GM19328 (cell line): ENCODE measurements around the gene PIP5K1B.

ENCODE experiments used
- ATAC-seq: cut with Tn5 transposase; IDR thresholded peaks from one replicate; pipeline ENCODE4 v1.9.1; 2021; ENCODE audit warnings: mild to moderate bottlenecking, moderate library complexity; ENCODE audit not compliant: unreplicated experiment

Gene PIP5K1B

DNA sequence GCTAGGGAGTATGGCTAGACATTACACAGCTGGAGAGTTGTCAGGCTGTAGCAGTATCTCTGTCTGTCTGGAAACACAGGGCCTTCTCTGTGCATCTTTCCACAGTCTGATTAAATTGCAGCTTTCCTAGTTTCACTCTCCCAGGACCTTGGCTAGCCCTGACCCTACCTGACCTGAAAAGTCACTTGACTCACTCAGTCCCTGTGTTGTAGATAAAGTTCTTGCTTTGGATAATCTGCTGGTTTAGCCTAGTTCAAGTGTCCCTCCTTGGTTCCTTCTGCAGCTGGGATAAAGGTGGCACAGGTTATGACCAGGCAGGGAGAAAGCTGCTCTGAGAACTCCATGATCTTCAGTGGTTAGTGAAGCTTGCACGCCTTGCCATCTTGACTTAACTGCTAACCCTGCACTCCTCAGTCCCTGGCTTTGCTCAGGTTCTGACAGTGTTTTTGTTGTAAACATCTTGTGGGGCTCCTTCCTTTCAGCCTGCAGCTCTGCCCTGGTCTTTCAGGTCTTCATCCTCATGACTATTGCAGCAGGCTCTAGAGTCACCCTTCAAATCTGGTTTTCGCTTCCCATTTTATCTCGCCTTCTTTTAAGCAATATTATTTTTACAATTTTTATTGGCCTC is 101.0 kb downstream of the PIP5K1B start:
- no peak for ATAC-seq

DNA sequence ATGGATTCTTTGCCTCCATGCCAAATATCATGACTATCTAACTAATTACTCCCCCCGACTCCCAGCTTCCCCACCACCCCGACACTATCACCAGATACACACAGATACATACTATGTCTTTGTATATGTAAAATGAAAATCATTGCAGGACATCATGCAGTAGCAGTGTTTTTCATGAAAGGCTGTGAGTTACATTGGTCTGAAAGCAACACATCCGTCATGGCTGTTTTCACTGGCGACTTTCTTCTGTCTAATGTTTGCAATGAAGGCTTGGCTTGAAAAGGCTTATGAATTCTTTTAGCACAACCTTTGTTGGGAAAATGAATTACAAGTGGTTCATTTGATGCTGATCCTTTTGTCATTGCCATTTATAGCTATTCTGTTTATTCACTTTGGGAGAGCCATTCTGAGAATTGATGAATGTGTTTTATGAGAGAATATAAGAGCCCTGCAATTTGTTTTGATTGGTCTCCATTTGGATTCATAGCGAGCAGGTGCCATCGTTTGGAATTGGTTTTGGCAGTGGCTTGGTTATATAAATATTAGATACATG is 103.4 kb downstream of the PIP5K1B start:
- ATAC-seq, result no peak

DNA sequence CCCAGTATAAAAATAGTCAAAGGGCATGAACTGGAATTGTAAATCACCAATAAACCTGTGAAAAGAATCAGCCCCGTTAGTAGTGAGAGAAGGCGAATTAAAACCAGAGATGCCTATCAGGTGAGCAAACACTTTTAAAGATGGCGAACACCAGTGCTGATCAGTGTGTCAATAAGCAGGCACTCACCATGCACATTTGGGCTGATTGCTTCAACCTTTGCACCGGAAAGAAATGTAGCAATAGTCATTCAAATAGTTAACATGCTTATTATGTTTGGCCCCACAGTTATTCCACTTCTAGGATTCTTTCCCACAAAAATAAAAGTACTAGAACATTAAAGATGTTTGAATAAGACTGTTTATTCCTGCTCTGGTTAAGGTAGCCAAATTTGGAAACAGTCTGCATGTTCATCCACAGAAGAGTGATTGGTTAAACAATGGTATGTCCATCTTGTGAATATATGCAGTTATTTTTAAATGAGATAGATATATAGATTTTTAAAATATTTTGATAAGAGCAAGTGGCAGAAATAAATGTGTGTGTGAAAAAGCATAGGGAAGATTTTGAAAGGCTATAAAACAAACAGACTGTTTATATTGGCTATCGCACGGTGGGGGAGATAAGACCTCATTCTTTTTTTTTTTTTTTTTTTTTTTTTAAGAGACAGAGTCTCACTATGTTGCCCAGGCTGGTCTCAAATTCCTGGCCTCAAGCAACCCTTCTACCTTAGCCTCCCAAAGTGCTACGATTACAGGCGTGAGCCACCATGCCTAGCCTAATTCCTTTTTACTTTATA is 112.2 kb downstream of the PIP5K1B start:
- ATAC-seq, result no peak

DNA sequence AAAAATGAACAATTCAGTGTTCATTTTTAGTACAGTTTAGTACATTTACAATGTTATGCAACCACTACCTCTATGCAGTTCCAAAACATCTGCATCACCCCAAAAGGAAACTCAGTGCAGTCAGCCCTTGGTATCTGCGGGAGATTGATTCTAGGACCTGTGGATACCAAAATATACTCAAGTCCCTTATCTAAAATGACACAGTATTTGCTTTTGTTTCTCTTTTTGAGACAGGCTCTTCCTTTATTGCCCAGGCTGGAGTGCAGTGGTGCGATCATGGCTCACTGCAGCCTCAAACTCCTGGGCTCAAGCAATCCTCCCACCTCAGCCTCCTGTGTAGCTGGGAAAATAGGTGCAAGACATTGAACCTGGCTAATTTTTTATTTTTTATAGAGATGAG is 114.0 kb downstream of the PIP5K1B start:
- ATAC-seq, result no peak

DNA sequence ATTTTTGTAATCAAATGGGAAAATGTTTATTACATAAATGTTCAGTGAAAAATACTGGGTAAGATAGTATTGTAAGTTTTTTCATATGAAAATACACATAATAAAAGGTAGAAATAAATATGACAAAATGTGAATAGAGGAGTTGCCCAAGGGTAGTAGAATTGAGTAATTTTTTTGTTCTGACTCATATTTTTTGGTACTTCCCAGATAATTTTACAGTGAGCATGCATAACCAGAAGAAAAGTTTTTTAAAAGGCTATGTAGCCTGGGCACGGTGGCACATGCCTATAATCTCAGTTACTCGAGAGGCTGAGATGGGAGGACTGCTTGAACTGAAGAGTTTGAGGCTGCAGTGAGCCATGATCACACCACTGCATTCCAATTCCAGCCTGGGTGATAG is 116.9 kb downstream of the PIP5K1B start:
- ATAC-seq, result no peak

DNA sequence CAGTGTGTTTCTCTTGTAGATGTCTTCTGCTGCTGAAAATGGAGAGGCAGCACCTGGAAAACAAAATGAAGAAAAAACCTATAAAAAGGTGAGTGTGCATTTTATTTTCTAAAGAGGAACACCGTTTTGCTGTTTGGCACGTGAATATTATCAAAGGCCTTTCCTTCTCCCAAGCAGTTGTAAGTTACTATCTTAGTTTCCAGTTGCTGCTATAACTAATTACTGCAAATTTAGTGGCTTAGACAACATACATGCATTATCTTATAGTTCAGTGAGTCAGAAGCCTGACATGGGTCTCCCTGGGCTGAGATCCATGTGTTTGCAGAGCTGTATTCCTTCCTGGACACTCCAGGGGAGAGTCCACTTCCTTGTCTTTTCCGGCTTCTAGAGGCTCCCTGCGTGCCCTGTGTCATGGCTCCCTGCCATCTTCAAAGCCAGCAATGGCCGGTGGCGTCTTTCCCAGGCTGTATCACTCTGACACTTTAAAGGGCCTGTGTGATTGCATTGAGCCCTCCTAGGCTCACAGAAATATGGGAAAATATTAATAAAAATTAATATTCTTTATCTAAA is 117.6 kb downstream of the PIP5K1B start:
- ATAC-seq, result no peak

DNA sequence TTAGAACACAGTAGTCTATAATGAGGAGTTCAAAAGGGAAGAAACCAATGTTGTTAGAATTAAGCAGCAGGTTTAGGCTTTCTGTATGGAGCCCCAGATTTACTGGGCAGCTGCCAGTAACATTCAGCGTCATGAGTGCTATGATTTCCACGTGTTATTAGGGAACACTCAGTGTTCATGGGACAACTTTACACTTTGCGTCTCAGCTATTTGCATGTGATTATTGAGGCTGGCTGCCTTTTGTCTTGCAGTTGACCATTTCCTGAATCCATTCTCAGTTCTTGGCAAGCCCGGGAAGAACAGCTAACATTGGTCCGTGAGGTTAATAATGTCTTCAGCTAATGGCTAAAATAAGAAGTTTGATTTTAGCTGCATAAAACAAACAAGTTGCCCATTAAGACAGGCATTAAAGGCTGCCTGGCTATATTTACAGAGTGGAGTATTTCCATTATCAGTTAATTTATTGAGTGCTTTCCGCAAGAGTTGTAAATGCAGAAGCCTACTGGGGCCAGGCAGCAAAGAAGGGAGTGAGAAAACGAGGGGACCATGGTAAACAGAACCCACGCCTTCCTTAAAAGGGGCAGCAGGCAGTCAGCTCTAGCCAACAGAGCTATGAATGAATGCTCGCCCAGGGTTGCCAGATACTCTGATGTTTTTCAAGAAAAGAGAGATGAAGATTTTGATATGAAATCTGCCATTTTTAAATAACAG is 120.9 kb downstream of the PIP5K1B start:
- no peak for ATAC-seq

DNA sequence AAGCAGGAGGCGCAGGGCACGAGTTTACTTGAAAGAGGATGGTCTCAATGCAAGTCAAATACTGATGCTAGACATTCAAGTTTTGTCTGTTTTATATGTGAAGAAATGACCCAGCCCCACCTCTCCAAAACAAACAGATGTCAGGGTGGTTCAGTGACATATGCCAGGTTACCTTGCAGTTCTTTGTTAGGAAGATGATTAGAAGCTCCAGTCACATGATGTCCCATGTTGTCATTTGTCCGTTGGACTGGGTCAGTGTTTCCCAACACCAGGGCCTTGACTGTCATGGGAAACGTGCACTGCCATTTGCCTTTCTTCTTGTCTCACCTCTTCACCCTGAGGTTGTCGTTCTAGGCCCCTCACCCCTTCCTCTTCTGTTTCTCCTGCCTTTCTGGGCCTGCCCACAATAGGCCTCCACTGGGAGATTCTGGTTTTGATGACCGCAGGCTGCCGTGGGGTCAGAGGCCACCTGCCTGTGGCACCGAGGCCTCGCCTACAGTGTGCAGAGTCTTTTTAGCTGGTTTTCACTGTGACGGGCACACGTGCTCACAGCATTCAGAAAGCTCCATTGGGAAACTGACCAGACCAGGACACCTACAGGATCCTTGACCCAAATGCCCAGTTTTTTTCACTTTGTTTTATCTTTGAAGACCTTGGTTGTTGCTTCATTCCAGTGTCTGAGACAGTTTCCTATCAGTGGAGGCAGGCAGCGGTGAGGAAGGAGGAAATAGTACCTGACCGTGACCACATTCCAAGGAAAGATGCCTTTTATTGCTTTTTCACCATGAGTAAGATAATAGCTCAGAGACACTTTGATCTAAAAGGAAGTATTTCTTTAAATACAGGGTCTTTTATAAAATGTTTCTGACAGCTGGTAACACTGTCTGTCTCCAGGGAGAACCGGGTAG is 123.1 kb downstream of the PIP5K1B start:
- no peak for ATAC-seq

DNA sequence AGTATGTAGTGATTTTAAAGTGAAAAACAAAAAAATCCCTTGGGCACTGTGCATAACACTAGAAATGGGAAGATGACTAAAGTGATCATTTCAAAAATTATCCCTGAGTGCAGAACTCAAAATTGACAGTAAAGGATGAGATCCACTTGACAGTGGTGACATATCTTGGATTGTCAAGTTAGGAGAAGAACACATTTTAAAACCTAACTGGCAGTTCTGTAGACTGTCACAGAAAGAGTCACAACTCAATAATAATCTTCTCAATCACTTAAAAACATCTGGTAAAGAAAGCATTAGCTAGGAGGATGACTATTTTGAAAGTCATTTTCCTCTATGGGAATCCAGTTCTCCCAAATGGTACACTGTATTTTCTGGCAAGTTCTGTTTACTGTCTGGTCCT is 127.1 kb downstream of the PIP5K1B start:
- ATAC-seq, result no peak

DNA sequence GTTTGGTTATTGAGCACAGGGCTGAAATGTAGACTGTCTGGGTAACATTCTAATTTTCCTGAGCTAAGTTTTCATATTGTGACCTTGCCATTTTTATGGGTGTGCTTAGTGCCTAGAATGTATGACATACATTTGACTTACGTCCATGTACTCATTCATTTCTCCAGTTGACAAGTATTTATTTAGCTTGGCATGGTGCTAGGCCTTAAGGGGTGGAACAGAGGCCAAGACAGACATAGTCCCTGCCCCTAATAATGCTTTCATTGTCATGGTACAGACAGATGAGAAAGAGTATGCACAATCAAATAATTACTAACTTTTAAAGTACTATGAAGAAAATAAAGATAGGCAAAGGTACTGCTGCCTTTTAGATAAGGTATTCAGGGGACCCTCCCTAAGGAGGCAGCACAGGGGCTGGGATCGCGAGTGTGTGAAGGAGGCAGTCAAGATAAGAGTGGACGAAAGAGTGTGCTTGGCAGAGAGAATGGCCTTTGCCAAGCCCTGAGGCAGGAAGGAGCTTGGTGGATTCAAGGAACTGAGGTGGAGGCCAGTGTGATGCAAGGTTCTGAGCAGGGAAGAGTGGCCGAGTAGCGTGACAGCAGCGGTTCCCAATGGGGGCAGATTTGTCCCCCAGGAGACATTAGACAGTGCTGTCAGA is 128.0 kb downstream of the PIP5K1B start:
- ATAC-seq, result no peak

DNA sequence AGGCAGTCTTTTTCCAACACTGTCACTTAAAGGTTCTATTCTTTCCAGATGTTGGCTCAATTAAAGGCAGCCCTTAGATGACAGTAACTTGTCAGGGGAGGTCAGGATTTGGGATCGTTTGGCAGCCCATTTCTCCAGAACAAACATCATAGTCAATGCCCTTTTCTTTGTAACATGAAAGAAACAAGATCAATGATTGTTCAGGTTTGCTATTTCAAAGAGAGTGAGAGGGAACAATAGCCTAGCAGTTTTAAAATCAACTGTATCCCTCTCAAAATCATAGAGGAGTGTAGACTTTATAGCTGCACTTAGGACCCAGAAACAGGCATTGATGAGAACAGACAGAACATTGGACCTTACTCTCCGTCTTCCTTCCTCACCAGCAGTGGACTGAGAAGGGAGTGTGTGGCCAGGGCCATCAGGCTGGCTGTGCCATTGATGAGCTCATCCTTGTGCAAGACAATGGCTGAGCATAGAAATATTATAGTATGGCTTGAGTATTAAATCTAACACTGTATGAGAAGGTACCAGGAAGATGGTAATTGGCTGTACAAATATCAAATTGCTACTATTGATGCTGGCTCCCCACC is 130.0 kb downstream of the PIP5K1B start:
- ATAC-seq, result no peak

DNA sequence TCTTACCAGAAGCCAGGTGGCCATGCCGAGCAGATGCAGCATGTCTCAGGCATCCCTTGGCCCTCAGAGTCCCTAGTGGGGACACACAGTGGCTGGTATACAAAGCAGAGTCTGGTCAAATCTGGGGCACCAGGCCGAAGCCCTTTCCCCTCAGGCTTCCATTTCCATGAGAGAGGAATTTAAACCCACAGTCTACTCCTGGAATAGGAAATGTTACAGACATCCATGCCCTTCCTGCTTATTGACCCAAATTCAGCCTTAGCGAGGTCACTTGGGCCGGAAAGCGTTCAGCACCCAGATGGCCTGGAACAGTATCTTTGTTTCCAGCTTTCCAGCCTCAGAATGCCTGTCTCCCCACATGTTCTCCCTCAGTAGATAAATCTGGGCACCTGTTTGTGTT is 131.7 kb downstream of the PIP5K1B start:
- no peak for ATAC-seq

DNA sequence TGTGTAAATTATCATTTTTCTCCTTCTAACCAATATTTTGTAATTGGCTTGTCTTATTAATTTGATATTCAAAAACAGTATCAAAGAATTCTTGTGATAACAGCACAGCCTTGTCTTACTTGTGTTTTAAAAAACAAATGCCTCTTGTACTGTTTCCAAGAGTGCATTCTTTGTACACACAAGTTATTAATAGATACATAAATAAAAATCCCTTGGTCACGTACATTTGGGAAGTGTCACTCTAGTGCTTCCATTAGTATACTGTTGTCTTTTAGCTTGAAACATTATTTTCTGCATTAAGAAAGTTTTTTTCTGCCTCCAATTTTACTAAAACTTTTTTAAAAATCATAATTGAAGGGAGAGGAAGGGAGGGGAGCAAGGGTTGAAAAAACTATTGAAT is 133.2 kb downstream of the PIP5K1B start:
- ATAC-seq, result no peak

DNA sequence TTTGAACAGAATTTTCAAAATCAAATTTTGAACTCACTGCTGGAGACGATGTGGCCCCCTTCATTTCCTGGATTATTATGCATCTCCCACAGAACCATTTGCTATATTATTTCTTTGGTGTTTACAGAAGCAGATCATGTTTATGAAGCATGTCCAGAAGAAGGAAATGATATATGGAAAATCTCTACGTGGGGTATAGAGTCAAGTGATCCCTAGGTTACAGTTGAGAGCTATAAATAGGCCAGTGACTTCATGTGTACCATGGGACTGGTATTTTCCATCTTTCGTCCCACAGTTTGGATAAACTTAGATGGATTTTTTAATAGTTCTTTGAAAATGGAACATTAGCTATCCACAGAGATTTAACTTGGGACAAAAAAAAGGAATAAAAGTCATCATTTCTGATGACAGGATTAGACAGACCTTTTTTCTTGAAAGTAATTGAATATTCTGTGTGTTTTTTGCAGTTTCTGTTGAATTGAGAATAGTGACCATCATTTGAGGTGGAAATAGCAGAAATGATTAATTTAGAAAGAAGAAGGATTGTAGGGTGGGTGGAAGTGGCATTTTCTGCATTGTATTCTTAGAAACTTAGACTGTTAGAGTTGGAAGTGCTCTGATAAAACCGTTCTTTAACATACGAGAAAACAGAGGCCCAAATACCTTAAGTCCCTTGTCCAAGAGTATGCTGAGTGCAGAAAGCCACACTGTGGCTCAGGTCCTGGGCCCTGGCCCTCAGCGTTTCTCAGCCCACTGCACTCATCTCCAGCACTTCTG is 136.4 kb downstream of the PIP5K1B start:
- no peak for ATAC-seq

DNA sequence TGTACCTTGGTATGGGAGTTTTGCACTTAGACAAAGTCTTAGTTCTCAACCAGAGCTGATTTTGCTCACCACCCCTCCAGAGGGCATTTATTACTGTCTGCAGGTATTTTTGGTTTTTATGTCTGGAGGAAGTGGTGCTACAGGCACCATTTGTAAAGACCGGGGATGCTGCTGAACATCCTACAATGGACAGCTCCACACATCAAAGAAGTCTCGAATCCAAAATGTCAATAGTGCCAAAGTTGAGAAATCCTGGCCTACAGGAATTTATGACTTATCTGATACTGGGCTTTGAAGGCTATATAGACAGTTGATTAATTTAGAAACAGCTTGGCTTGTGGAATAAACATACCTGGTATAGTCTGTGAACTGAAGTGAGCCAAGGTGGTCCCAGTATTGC is 137.5 kb downstream of the PIP5K1B start:
- ATAC-seq, result no peak

DNA sequence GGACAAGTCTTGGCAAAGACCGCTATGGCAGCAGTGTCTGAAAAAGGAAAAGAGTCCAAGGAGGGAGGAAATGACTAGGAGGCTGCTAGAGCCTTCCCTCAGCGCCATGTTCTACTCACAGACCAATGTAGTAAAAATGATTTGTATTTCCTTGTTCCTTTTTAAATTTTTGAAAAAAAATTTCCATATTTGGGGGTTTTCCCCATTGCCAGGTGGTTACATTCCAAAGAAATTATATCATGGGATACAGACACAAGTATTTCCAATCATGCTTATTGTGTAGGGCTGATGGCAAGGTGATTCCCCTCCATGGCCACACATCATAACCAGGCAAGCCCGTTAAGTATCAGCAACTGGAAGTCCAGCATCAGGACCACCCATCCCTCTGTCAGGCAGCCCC is 138.2 kb downstream of the PIP5K1B start:
- ATAC-seq, result no peak

DNA sequence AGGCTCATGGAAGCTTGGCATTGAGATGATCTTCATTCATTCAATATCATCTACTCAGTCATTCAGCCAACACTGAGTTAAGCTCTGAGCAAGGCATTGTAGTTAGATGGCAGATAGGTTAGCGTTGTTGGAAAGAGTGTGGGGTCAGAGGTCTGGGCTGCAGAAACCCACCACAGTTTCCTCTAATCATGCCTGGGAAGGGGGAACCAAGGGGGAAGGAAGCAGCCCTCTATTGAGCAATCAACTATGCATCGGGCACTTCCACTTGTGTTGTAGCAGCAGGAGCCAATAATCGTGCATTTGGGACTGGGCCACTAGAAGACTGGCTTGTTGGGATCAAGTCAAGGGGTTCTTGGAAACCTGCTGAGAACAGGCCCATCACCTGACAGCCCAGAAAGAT is 139.1 kb downstream of the PIP5K1B start:
- no peak for ATAC-seq
